ENCODE results near the gene TMEM123. TPM values are rescaled to one million over a fixed set of nuclear protein-coding genes. Genes with fewer than 3 reads are reported as not detected.
A peak's percentile ranks its signal among the peaks of the same experiment; 100 is the strongest.

The TMEM123 gene
- total and polyA plus RNA-seq, 2 of the 13 experiments (the other 11 are each of a cell fraction or from before 2014, with no cell fraction given): 365 to 2,761 TPM

DNA sequence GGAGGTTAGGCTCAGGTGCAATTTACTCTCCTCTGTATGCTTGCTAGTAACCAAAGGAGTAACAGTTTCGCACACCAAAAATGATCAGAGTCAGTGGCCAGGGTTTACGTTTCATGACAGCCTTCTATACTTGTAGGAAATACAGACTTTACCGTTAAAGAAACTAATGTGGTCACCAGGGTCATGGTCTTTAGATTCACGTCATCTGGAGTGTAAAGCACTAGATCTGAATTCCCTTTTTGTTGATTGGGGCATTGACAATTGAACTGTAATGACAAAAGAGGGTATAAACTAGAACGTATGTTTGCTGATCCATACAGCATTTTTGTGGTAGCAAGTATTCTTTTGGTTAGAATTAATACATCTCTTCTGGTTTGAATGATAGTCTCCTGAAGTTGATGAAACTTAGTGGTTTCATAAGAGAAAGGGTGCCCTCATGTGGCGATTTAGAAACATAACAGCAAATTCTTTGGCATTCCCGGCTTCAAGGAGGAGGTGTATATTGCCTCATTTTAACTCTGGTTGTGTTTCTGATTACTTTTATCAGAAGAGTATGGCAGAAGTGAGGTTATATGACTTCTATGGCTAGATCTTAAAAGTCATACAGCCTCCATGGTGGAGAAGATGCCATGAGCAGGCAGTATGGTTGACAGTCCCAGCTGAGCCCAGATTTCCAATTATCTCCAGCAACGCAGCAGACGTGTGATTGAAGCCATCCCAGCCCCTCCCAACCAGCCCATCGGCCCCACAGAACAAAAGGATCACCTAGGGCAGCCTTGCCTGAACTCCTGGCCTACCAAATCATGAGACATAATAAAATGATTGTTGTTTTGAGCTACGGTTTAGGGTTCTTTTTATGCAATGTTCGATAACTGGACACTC, 42.8 kb upstream of the TMEM123 start (continued):
- TF ChIP-seq ZFP36L1 (CRISPR knock-in tag; IDR thresholded peaks at IDR 0.05) (0 out of 2 replicates have a peak, but pooled peaks have one; percentile 61), SAP130 (CRISPR knock-in tag; IDR thresholded peaks at IDR 0.05; ENCODE audit: low read depth) (peak; percentile 40; the same call in 1 of the 2 replicates), KLF12 (CRISPR knock-in tag; IDR thresholded peaks at IDR 0.05; ENCODE audit: borderline replicate concordance) (no peak), IRF2 (CRISPR knock-in tag; IDR thresholded peaks at IDR 0.05) (0 out of 2 replicates have a peak, but pooled peaks have one; percentile 33), GATAD2A (CRISPR knock-in tag; IDR thresholded peaks at IDR 0.05) (0 out of 2 replicates have a peak, but pooled peaks have one; percentile 15), NFIB (CRISPR knock-in tag; IDR thresholded peaks at IDR 0.05; ENCODE audit: borderline replicate concordance) (no peak), SMC3 (IDR thresholded peaks at IDR 0.05; ENCODE audit: low read length) (peak; percentile 87), MIXL1 (CRISPR knock-in tag; IDR thresholded peaks at IDR 0.05) (peak; percentile 67), MED1 (CRISPR knock-in tag; IDR thresholded peaks at IDR 0.05) (0 out of 2 replicates have a peak, but pooled peaks have one; percentile 17), KDM5A (IDR thresholded peaks at IDR 0.05; ENCODE audit: borderline replicate concordance, low read length) (no peak)
- TF ChIP-seq, protein P1, sequence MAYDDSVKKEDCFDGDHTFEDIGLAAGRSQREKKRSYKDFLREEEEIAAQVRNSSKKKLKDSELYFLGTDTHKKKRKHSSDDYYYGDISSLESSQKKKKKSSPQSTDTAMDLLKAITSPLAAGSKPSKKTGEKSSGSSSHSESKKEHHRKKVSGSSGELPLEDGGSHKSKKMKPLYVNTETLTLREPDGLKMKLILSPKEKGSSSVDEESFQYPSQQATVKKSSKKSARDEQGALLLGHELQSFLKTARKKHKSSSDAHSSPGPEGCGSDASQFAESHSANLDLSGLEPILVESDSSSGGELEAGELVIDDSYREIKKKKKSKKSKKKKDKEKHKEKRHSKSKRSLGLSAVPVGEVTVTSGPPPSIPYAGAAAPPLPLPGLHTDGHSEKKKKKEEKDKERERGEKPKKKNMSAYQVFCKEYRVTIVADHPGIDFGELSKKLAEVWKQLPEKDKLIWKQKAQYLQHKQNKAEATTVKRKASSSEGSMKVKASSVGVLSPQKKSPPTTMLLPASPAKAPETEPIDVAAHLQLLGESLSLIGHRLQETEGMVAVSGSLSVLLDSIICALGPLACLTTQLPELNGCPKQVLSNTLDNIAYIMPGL (CRISPR knock-in tag; IDR thresholded peaks at IDR 0.05; ENCODE audit: borderline replicate concordance in 1 of 2, low read depth in 1 of 2): peak in 1 of 2 experiments; percentile 66; a peak in 1 of 4 replicates
- TF ChIP-seq, protein P2, sequence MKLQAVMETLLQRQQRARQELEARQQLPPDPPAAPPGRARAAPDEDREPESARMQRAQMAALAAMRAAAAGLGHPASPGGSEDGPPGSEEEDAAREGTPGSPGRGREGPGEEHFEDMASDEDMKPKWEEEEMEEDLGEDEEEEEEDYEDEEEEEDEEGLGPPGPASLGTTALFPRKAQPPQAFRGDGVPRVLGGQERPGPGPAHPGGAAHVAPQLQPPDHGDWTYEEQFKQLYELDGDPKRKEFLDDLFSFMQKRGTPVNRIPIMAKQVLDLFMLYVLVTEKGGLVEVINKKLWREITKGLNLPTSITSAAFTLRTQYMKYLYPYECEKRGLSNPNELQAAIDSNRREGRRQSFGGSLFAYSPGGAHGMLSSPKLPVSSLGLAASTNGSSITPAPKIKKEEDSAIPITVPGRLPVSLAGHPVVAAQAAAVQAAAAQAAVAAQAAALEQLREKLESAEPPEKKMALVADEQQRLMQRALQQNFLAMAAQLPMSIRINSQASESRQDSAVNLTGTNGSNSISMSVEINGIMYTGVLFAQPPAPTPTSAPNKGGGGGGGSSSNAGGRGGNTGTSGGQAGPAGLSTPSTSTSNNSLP (IDR thresholded peaks at IDR 0.05; ENCODE audit: low read depth, low read length): peak; percentile 41; the same call in 1 of the 2 replicates
- TF ChIP-seq, protein P3, sequence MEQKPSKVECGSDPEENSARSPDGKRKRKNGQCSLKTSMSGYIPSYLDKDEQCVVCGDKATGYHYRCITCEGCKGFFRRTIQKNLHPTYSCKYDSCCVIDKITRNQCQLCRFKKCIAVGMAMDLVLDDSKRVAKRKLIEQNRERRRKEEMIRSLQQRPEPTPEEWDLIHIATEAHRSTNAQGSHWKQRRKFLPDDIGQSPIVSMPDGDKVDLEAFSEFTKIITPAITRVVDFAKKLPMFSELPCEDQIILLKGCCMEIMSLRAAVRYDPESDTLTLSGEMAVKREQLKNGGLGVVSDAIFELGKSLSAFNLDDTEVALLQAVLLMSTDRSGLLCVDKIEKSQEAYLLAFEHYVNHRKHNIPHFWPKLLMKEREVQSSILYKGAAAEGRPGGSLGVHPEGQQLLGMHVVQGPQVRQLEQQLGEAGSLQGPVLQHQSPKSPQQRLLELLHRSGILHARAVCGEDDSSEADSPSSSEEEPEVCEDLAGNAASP (CRISPR knock-in tag; IDR thresholded peaks at IDR 0.05; ENCODE audit: borderline replicate concordance): 0 out of 2 replicates have a peak, but pooled peaks have one; percentile 34
- TF ChIP-seq, protein P4, sequence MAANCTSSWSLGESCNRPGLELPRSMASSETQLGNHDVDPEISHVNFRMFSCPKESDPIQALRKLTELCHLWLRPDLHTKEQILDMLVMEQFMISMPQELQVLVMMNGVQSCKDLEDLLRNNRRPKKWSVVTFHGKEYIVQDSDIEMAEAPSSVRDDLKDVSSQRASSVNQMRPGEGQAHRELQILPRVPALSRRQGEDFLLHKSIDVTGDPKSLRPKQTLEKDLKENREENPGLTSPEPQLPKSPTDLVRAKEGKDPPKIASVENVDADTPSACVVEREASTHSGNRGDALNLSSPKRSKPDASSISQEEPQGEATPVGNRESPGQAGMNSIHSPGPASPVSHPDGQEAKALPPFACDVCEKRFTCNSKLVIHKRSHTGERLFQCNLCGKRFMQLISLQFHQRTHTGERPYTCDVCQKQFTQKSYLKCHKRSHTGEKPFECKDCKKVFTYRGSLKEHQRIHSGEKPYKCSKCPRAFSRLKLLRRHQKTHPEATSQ (CRISPR knock-in tag; IDR thresholded peaks at IDR 0.05; ENCODE audit: borderline replicate concordance): 0 out of 2 replicates have a peak, but pooled peaks have one; percentile 20
- TF ChIP-seq, protein P5, sequence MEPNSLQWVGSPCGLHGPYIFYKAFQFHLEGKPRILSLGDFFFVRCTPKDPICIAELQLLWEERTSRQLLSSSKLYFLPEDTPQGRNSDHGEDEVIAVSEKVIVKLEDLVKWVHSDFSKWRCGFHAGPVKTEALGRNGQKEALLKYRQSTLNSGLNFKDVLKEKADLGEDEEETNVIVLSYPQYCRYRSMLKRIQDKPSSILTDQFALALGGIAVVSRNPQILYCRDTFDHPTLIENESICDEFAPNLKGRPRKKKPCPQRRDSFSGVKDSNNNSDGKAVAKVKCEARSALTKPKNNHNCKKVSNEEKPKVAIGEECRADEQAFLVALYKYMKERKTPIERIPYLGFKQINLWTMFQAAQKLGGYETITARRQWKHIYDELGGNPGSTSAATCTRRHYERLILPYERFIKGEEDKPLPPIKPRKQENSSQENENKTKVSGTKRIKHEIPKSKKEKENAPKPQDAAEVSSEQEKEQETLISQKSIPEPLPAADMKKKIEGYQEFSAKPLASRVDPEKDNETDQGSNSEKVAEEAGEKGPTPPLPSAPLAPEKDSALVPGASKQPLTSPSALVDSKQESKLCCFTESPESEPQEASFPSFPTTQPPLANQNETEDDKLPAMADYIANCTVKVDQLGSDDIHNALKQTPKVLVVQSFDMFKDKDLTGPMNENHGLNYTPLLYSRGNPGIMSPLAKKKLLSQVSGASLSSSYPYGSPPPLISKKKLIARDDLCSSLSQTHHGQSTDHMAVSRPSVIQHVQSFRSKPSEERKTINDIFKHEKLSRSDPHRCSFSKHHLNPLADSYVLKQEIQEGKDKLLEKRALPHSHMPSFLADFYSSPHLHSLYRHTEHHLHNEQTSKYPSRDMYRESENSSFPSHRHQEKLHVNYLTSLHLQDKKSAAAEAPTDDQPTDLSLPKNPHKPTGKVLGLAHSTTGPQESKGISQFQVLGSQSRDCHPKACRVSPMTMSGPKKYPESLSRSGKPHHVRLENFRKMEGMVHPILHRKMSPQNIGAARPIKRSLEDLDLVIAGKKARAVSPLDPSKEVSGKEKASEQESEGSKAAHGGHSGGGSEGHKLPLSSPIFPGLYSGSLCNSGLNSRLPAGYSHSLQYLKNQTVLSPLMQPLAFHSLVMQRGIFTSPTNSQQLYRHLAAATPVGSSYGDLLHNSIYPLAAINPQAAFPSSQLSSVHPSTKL (CRISPR knock-in tag; IDR thresholded peaks at IDR 0.05): 0 out of 2 replicates have a peak, but pooled peaks have one; percentile 35

Measured in HepG2 (cell line).